ENCODE results near the gene TTLL8.

The TTLL8 gene

GRCh38 chr22:50041361-50042065, 16.6 kb downstream of the TTLL8 start:
- no peaks in the 10 kb centered on the region for H3K36me3 ChIP-seq (ENCODE audit: control insufficient read depth in 2 of 2, insufficient read depth in 1 of 2, low read length in 2 of 2)
- H3K4me1 ChIP-seq (ENCODE audit: control insufficient read depth, insufficient read depth, low read length), result no peaks in the 10 kb centered on the region
- H3K4me3 ChIP-seq (ENCODE audit: low read depth, low read length), result no peak overlapping the region
- POLR2A ChIA-PET, result interaction anchor here (0.7 kb wide), 1 partner anchor 80 kb away, joined by 3 read pairs; no protein-coding TSS in a partner anchor
- CTCF ChIA-PET, result interaction anchor here (1.7 kb wide), 1 partner anchor 10 kb away, joined by 5 read pairs; no protein-coding TSS in a partner anchor
- H3K9me3 ChIP-seq (ENCODE audit: control insufficient read depth, insufficient read depth, low read depth, low read length), result no peaks in the 10 kb centered on the region
- no peak overlapping the region for H3K27ac ChIP-seq (ENCODE audit: extremely low read depth, low read depth, low read length)
- TF ChIP-seq ZNF157 (tag by site-specific recombination; IDR thresholded peaks at IDR 0.05) (peak; percentile 68), ZNF677 (tag by site-specific recombination; IDR thresholded peaks at IDR 0.05) (no peak), GLIS1 (tag by site-specific recombination; IDR thresholded peaks at IDR 0.05) (no peak)
- TF ChIP-seq, protein P1, sequence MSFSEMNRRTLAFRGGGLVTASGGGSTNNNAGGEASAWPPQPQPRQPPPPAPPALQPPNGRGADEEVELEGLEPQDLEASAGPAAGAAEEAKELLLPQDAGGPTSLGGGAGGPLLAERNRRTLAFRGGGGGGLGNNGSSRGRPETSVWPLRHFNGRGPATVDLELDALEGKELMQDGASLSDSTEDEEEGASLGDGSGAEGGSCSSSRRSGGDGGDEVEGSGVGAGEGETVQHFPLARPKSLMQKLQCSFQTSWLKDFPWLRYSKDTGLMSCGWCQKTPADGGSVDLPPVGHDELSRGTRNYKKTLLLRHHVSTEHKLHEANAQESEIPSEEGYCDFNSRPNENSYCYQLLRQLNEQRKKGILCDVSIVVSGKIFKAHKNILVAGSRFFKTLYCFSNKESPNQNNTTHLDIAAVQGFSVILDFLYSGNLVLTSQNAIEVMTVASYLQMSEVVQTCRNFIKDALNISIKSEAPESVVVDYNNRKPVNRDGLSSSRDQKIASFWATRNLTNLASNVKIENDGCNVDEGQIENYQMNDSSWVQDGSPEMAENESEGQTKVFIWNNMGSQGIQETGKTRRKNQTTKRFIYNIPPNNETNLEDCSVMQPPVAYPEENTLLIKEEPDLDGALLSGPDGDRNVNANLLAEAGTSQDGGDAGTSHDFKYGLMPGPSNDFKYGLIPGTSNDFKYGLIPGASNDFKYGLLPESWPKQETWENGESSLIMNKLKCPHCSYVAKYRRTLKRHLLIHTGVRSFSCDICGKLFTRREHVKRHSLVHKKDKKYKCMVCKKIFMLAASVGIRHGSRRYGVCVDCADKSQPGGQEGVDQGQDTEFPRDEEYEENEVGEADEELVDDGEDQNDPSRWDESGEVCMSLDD (tag by site-specific recombination; IDR thresholded peaks at IDR 0.05), result peak; percentile 42; the same call in 1 of the 2 replicates

GRCh38 chr22:50040717-50041116, 17.4 kb downstream of the TTLL8 start:
- Histone ChIP-seq H3K4me1 (ENCODE audit: control insufficient read depth, insufficient read depth, low read length) (no peaks in the 10 kb centered on the region), H3K27ac (ENCODE audit: extremely low read depth, low read depth, low read length) (no peak overlapping the region), H3K4me3 (ENCODE audit: low read depth, low read length) (no peak overlapping the region), H3K36me3 (ENCODE audit: control insufficient read depth in 2 of 2, insufficient read depth in 1 of 2, low read length in 2 of 2) (no peaks in the 10 kb centered on the region), H3K9me3 (ENCODE audit: control insufficient read depth, insufficient read depth, low read depth, low read length) (no peaks in the 10 kb centered on the region)
- POLR2A ChIA-PET, result no interaction called here
- TF ChIP-seq, protein P2, sequence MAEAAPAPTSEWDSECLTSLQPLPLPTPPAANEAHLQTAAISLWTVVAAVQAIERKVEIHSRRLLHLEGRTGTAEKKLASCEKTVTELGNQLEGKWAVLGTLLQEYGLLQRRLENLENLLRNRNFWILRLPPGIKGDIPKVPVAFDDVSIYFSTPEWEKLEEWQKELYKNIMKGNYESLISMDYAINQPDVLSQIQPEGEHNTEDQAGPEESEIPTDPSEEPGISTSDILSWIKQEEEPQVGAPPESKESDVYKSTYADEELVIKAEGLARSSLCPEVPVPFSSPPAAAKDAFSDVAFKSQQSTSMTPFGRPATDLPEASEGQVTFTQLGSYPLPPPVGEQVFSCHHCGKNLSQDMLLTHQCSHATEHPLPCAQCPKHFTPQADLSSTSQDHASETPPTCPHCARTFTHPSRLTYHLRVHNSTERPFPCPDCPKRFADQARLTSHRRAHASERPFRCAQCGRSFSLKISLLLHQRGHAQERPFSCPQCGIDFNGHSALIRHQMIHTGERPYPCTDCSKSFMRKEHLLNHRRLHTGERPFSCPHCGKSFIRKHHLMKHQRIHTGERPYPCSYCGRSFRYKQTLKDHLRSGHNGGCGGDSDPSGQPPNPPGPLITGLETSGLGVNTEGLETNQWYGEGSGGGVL (tag by site-specific recombination; IDR thresholded peaks at IDR 0.05), result no peak
- TF ChIP-seq ZBTB26 (tag by site-specific recombination; optimal IDR thresholded peaks at IDR 0.05), result no peak
- TF ChIP-seq ZNF174 (tag by site-specific recombination; IDR thresholded peaks at IDR 0.05), result no peak
- TF ChIP-seq, protein P3, sequence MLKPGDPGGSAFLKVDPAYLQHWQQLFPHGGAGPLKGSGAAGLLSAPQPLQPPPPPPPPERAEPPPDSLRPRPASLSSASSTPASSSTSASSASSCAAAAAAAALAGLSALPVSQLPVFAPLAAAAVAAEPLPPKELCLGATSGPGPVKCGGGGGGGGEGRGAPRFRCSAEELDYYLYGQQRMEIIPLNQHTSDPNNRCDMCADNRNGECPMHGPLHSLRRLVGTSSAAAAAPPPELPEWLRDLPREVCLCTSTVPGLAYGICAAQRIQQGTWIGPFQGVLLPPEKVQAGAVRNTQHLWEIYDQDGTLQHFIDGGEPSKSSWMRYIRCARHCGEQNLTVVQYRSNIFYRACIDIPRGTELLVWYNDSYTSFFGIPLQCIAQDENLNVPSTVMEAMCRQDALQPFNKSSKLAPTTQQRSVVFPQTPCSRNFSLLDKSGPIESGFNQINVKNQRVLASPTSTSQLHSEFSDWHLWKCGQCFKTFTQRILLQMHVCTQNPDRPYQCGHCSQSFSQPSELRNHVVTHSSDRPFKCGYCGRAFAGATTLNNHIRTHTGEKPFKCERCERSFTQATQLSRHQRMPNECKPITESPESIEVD (tag by site-specific recombination; IDR thresholded peaks at IDR 0.05), result no peak
- CTCF ChIA-PET, result interaction anchor here (1.7 kb wide), 1 partner anchor 10 kb away, joined by 5 read pairs; no protein-coding TSS in a partner anchor

- no peak for TF ChIP-seq ZNF501 (tag by site-specific recombination; IDR thresholded peaks at IDR 0.05)
- no peak for TF ChIP-seq ZNF140 (tag by site-specific recombination; IDR thresholded peaks at IDR 0.05)
- no peak for TF ChIP-seq ZNF341 (tag by site-specific recombination; IDR thresholded peaks at IDR 0.05; ENCODE audit: low read depth)
- TF ChIP-seq ZNF16 (tag by site-specific recombination; IDR thresholded peaks at IDR 0.05; ENCODE audit: low read depth), result no peak
- no peak for TF ChIP-seq ZNF670 (tag by site-specific recombination; IDR thresholded peaks at IDR 0.05; ENCODE audit: low read depth)
- TF ChIP-seq ZNF404 (tag by site-specific recombination; IDR thresholded peaks at IDR 0.05), result no peak
- no peak for TF ChIP-seq ZNF621 (tag by site-specific recombination; IDR thresholded peaks at IDR 0.05)
- TF ChIP-seq MZF1 (tag by site-specific recombination; IDR thresholded peaks at IDR 0.05; ENCODE audit: borderline replicate concordance), result no peak
- H3K36me3 ChIP-seq (ENCODE audit: control insufficient read depth in 2 of 2, insufficient read depth in 1 of 2, low read length in 2 of 2), result no peaks in the 10 kb centered on the region
- no peaks in the 10 kb centered on the region for H3K4me1 ChIP-seq (ENCODE audit: control insufficient read depth, insufficient read depth, low read length)
- CTCF ChIA-PET, result interaction anchor here (0.5 to 1.7 kb wide), 2 partner anchors 9 to 58 kb away, joined by 3 to 5 read pairs; no protein-coding TSS in a partner anchor
- H3K27ac ChIP-seq (ENCODE audit: extremely low read depth, low read depth, low read length), result no peak overlapping the region
- POLR2A ChIA-PET, result no interaction called here
- H3K4me3 ChIP-seq (ENCODE audit: low read depth, low read length), result no peak overlapping the region
- H3K9me3 ChIP-seq (ENCODE audit: control insufficient read depth, insufficient read depth, low read depth, low read length), result no peaks in the 10 kb centered on the region
Measured at GRCh38 chr22:50039669-50040443, 18.2 kb downstream of the TTLL8 start.

Measured in HEK293 (cell line).